Vagina (tissue), 2 donors: Measurements from ENCODE around the gene MAPK14. TPM values are rescaled to one million over a fixed set of nuclear protein-coding genes. Genes with fewer than 3 reads are reported as not detected.
"Not testable (repeated sequence)": the region's sequence is repeated elsewhere in the genome, so short reads cannot be mapped to it uniquely, and the experiment has no call there.

Experiments used
- DNase-seq, 2 donors: peaks; one replicate each; pipeline ENCODE4 v3.0.0-alpha.2; 2017; ENCODE audit errors: extremely low spot score in 2 of 2
- H3K27ac ChIP-seq: fragments of 200-600 bp; sonication (generic); one replicate; pipeline ENCODE4 v1.5.1; 2019
- H3K27me3 ChIP-seq: fragments of 200-600 bp; sonication (generic); one replicate; pipeline ENCODE4 v1.5.1; 2019
- H3K36me3 ChIP-seq, 2 donors: fragments of 200-600 bp; sonication (generic); one replicate each; pipeline ENCODE4 v1.5.1; 2017 to 2019
- H3K4me1 ChIP-seq: fragments of 200-600 bp; sonication (generic); one replicate; pipeline ENCODE4 v1.5.1; 2019
- H3K4me3 ChIP-seq, 2 donors: fragments of 200-600 bp; sonication (generic); 1 replicate in 1 of 2; 2 replicates in 1 of 2; pipeline ENCODE4 v1.5.1; 2016 to 2019
- H3K9me3 ChIP-seq: fragments of 200-600 bp; sonication (generic); one replicate; pipeline ENCODE4 v1.5.1; 2019
- CTCF ChIP-seq, 3 experiments: fragments of 450-650 bp in 2 of 3; fragments of 200-600 bp in 1 of 3; sonication (generic) in 1 of 3; IDR thresholded peaks; one replicate each; pipeline ENCODE4 v1.5.1; 2017 to 2019; ENCODE audit warnings: antibody characterized with exemption in 3 of 3, mild to moderate bottlenecking in 2 of 3, moderate library complexity in 2 of 3
- POLR2A ChIP-seq, 2 donors: fragments of 450-650 bp; IDR thresholded peaks; one replicate each; pipeline ENCODE4 v1.6.1; 2017; ENCODE audit warnings: antibody characterized with exemption in 2 of 2, mild to moderate bottlenecking in 2 of 2, moderate library complexity in 2 of 2
- POLR2AphosphoS5 ChIP-seq, 2 donors: sonication (generic); formaldehyde crosslinking; IDR thresholded peaks; one replicate each; pipeline ENCODE4 v1.9.0; 2017; ENCODE audit warnings: antibody characterized with exemption in 2 of 2, mild to moderate bottlenecking in 2 of 2, low read depth in 1 of 2; ENCODE audit not compliant: insufficient read depth in 1 of 2
- intact Hi-C: fragments of 100-400 bp; cut with DNase I; formaldehyde crosslinking; loops from one replicate; pipeline ENCODE4 v1.15.1; 2023
- total RNA-seq: library from RNA; depleted of rRNA; stranded (reverse); fragments of >200 nt; gene quantifications from one replicate; pipeline ENCODE4 v1.2.3, GENCODE V29; 2016

Gene MAPK14
- total RNA-seq, 1 donor from 2014 or later = 71.9 TPM

- Histone ChIP-seq H3K27me3 (no peaks in the 10 kb centered on the region), H3K4me3 (no peak overlapping the region), H3K27ac (no peak overlapping the region), H3K36me3 (peaks cover 0 to 56% of the 10 kb centered on the region in 2 donors), H3K9me3 (no peaks in the 10 kb centered on the region), H3K4me1 (peaks cover 7% of the 10 kb centered on the region)
- TF ChIP-seq CTCF (IDR thresholded peaks at IDR 0.05) (no peak), POLR2AphosphoS5 (IDR thresholded peaks at IDR 0.05; ENCODE audit: insufficient read depth in 1 of 2, low read depth in 1 of 2) (no peak), POLR2A (IDR thresholded peaks at IDR 0.05) (no peak)
- intact Hi-C loops = no loop called here
- DNase-seq = no peak
Observed at GRCh38 chr6:36079601-36080000, 52.0 kb downstream of the MAPK14 start.

- no peaks in the 10 kb centered on the region for H3K9me3 ChIP-seq
- no peak overlapping the region for H3K27ac ChIP-seq
- intact Hi-C loops = no loop called here
- no peaks in the 10 kb centered on the region for H3K4me1 ChIP-seq
- no peak overlapping the region for H3K4me3 ChIP-seq
- DNase-seq = no peak
- TF ChIP-seq POLR2AphosphoS5 (IDR thresholded peaks at IDR 0.05; ENCODE audit: insufficient read depth in 1 of 2, low read depth in 1 of 2) (no peak), POLR2A (IDR thresholded peaks at IDR 0.05) (no peak), CTCF (IDR thresholded peaks at IDR 0.05) (no peak)
- no peaks in the 10 kb centered on the region for H3K27me3 ChIP-seq
- peaks cover 0 to 56% of the 10 kb centered on the region in 2 donors for H3K36me3 ChIP-seq
Observed at GRCh38 chr6:36082318-36082717, 54.7 kb downstream of the MAPK14 start.

- Histone ChIP-seq H3K9me3 (no peaks in the 10 kb centered on the region), H3K27ac (no peak overlapping the region), H3K36me3 (peaks cover 0 to 55% of the 10 kb centered on the region in 2 donors), H3K27me3 (no peaks in the 10 kb centered on the region), H3K4me3 (no peak overlapping the region), H3K4me1 (no peaks in the 10 kb centered on the region)
- intact Hi-C loops = no loop called here
- TF ChIP-seq CTCF (IDR thresholded peaks at IDR 0.05) = no peak
- no peak for TF ChIP-seq POLR2A (IDR thresholded peaks at IDR 0.05)
- TF ChIP-seq POLR2AphosphoS5 (IDR thresholded peaks at IDR 0.05; ENCODE audit: insufficient read depth in 1 of 2, low read depth in 1 of 2) = no peak
- DNase-seq = no peak
Observed at GRCh38 chr6:36083446-36083845, 55.8 kb downstream of the MAPK14 start.

DNA sequence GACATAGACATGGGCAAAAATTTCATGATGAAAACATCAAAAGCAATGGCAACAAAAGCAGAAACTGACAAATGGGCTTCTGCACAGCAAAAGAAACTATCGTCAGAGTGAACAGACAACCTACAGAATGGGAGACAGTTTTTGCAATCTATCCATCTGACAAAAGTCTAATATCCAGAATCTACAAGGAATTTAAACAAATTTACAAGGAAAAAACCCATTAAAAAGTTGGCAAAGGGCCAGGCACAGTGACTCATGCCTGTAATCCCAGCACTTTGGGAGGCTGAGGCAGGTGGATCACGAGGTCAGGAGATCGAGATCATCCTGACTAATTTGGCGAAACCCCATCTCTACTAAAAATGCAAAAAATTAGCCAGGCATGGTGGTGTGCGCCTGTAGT lies 60.6 kb downstream of the MAPK14 start:
- H3K9me3 ChIP-seq, intact Hi-C loops, H3K4me3 ChIP-seq, H3K27ac ChIP-seq, H3K4me1 ChIP-seq, H3K27me3 ChIP-seq, DNase-seq: not testable (repeated sequence)
- H3K36me3 ChIP-seq = peaks cover 0 to 16% of the 10 kb centered on the region in 2 donors

DNA sequence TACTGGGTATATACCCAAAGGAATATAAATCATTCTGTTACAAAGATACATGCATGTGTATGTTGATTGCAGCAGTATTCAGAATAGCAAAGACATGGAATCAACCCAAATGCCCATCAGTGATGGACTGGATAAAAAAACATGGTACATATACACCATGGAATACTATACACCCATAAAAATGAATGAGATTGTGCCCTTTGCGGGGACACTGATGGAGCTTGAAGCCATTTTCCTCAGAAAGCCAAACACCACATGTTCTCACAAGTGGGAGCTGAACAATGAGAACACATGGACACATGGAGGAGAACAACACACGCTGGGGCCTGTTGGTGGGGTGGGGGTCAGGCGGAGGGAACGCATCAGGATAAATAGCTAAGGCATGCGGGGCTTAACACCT lies 61.4 kb downstream of the MAPK14 start:
- intact Hi-C loops = no loop called here
- Histone ChIP-seq H3K27me3 (no peaks in the 10 kb centered on the region), H3K9me3 (no peaks in the 10 kb centered on the region), H3K4me1 (no peaks in the 10 kb centered on the region), H3K36me3 (peaks cover 0 to 8% of the 10 kb centered on the region in 2 donors), H3K4me3 (no peak overlapping the region), H3K27ac (no peak overlapping the region)
- DNase-seq = no peak
- TF ChIP-seq POLR2AphosphoS5 (IDR thresholded peaks at IDR 0.05; ENCODE audit: insufficient read depth in 1 of 2, low read depth in 1 of 2) (no peak), POLR2A (IDR thresholded peaks at IDR 0.05) (no peak), CTCF (IDR thresholded peaks at IDR 0.05) (no peak)

DNA sequence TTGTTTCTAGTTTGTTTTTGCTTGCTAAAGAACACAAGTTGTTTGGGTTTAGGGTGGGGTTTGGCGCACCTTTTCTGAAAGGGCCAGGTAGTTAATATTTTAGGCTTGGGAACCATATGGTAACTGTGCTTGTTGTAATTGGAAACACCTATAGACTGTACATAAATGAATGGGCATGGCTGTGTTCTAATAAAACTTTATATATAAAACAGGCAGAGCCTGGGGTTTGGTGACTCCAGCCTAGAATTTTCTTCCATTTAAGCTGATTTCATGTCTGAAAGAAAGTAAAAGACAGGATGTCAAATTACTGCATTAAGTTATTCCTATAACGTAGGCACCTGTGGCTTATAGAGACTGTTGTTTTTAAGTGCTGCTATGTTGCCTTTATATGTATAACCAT lies 66.6 kb downstream of the MAPK14 start:
- Histone ChIP-seq H3K4me3 (no peak overlapping the region), H3K27me3 (no peaks in the 10 kb centered on the region), H3K36me3 (peaks cover 0 to 13% of the 10 kb centered on the region in 2 donors), H3K27ac (peak overlapping the region; percentile 76), H3K9me3 (no peaks in the 10 kb centered on the region), H3K4me1 (peaks cover 11% of the 10 kb centered on the region)
- intact Hi-C loops = no loop called here
- no peak for DNase-seq
- no peak for TF ChIP-seq POLR2A (IDR thresholded peaks at IDR 0.05)
- TF ChIP-seq POLR2AphosphoS5 (IDR thresholded peaks at IDR 0.05; ENCODE audit: insufficient read depth in 1 of 2, low read depth in 1 of 2) = no peak
- TF ChIP-seq CTCF (IDR thresholded peaks at IDR 0.05) = no peak
